OCI-LY7 (cell line): ENCODE results near the gene CDY2B. TPM values are rescaled to one million over a fixed set of nuclear protein-coding genes. Genes with fewer than 3 reads are reported as not detected.
"Not testable (repeated sequence)": the region's sequence is repeated elsewhere in the genome, so short reads cannot be mapped to it uniquely, and the experiment has no call there.

Source experiments
- BruUV-seq: library from RNA; stranded (reverse); fragments of 400-500 nt; replicated peaks from 2 replicates; lab custom pipeline; 2021; lab: Mats Ljungman, UMichigan
- CTCF ChIA-PET: fragments of 300-600 bp; sonication (Branson Sonifier 250); formaldehyde crosslinking; loops from one replicate; lab custom pipeline; 2022; ENCODE audit warnings: antibody characterized with exemption; ENCODE audit not compliant: unreplicated experiment; lab: Charles Lee
- POLR2A ChIA-PET: fragments of 300-600 bp; sonication (Branson Sonifier 250); formaldehyde crosslinking; loops from one replicate; lab custom pipeline; 2022; ENCODE audit warnings: antibody characterized with exemption; lab: Charles Lee
- DNase-seq: peaks from one replicate; pipeline ENCODE4 v3.0.0-alpha.2; 2015; ENCODE audit warnings: low spot score
- H2AFZ ChIP-seq: fragments of 200-600 bp; sonication (generic), shearing (Covaris generic); 2 replicates; pipeline ENCODE4 v1.6.1; 2014; ENCODE audit warnings: mild to moderate bottlenecking, antibody characterized with exemption, low read length, moderate library complexity
- H3K27ac ChIP-seq: fragments of 200-600 bp; sonication (generic); 2 replicates; pipeline ENCODE4 v1.5.1; 2014; ENCODE audit warnings: mixed run types, low read depth, mild to moderate bottlenecking, moderate library complexity, low read length, inconsistent platforms; ENCODE audit not compliant: poor library complexity, severe bottlenecking
- H3K36me3 ChIP-seq: fragments of 200-600 bp; sonication (generic); 2 replicates; pipeline ENCODE4 v1.6.1; 2014; ENCODE audit warnings: mild to moderate bottlenecking, antibody characterized with exemption, low read length, moderate library complexity, mixed read lengths; ENCODE audit not compliant: insufficient read depth
- H3K4me1 ChIP-seq: fragments of 200-600 bp; sonication (generic); 2 replicates; pipeline ENCODE4 v1.5.1; 2014; ENCODE audit warnings: mild to moderate bottlenecking, low read length; ENCODE audit not compliant: insufficient read depth, poor library complexity, severe bottlenecking
- H3K4me2 ChIP-seq: fragments of 200-600 bp; sonication (generic); 2 replicates; pipeline ENCODE4 v1.6.1; 2014; ENCODE audit warnings: mild to moderate bottlenecking, low read length
- H3K4me3 ChIP-seq: fragments of 200-600 bp; sonication (generic); 2 replicates; pipeline ENCODE4 v1.5.1; 2014; ENCODE audit warnings: mild to moderate bottlenecking, low read depth, low read length; ENCODE audit not compliant: poor library complexity, severe bottlenecking
- H3K79me2 ChIP-seq: fragments of 200-600 bp; sonication (generic); 2 replicates; pipeline ENCODE4 v1.6.1; 2016; ENCODE audit warnings: low read depth, mild to moderate bottlenecking, low read length, moderate library complexity, mixed read lengths; ENCODE audit not compliant: insufficient read depth
- H3K9me2 ChIP-seq: fragments of 200-600 bp; sonication (generic); 2 replicates; pipeline ENCODE4 v1.6.1; 2016; ENCODE audit warnings: mild to moderate bottlenecking, low read length, mixed read lengths; ENCODE audit not compliant: insufficient read depth
- H3K9me3 ChIP-seq: fragments of 200-600 bp; sonication (generic); 2 replicates; pipeline ENCODE4 v1.6.1; 2014; ENCODE audit warnings: mild to moderate bottlenecking, mixed run types, low read length, mixed read lengths
- H4K20me1 ChIP-seq: fragments of 200-600 bp; sonication (generic); 2 replicates; pipeline ENCODE4 v1.6.1; 2014; ENCODE audit warnings: mild to moderate bottlenecking, antibody characterized with exemption, low read length, moderate library complexity, mixed read lengths; ENCODE audit not compliant: insufficient read depth
- intact Hi-C: fragments of 100-400 bp; cut with micrococcal nuclease; formaldehyde crosslinking; loops from one replicate; pipeline ENCODE4 v1.10.0; 2022; ENCODE audit not compliant: unreplicated experiment
- total RNA-seq, 2 experiments: library from RNA; depleted of rRNA in 1 of 2; stranded (reverse); fragments of >200 nt in 1 of 2; shearing (Covaris generic) in 1 of 2; gene quantifications; 2 replicates each; pipeline ENCODE4 v1.2.3, GENCODE V29; 2014 to 2022

CDY2B gene
- total RNA-seq, 2 experiments from 2014 or later = not detected

DNA sequence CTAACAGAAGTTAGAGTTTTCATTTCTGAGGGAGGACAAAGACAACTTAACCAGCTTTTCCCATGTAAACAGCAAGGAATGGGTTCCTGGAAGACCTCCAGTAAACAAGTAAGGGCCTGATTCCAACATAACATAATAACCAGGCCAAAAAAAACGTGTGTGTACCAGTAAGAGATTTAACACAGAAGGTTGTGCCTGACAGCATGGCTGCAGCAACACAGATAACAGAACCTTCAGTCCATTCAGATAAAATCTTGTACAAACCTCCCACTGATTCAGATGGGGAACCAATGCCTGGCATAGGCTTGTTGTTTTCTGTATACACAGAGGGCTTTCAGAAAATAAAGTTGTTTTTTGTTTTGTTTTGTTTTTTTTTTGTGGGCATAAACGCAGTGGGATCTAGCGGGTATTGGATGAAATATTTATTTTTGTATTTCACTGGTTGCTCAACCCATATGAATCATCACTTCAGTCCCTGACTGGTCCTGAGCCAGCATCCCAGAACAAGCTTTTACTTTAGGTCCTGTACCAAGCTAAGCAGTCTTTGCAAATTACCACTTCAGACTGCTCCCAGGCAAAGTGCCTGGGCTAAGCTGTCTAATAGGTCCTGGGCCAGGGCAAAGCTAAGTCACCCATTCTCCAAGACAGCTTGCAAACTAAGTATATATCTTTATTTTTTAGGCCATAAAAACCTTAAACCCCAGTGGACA, 8.7 kb downstream of the CDY2B start:
- H3K27ac ChIP-seq, H3K4me1 ChIP-seq, CTCF ChIA-PET, H3K4me3 ChIP-seq, H3K36me3 ChIP-seq, POLR2A ChIA-PET, BruUV-seq, DNase-seq, H3K79me2 ChIP-seq, H3K9me2 ChIP-seq, H4K20me1 ChIP-seq, H3K4me2 ChIP-seq, intact Hi-C loops, H3K9me3 ChIP-seq, H2AFZ ChIP-seq: not testable (repeated sequence)

DNA sequence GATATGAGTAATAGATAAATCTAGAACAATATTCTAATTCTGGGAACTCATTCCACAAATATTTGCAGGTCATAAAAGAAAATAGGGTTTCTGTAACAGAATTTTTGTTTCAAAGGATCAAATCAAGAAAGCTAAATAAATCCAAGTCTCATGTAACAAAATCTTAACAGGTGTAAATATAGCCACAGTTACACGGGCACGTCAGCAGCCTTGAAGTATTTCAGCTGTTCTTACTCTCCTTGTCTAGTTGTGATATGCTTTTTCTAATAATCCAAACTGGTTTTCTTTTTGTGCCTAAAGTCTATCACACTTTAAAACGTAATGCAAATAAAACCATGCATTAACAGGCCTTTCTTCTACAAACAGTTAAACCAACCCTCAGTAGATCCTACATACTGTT, 9.3 kb downstream of the CDY2B start:
- H3K79me2 ChIP-seq, H3K4me1 ChIP-seq, BruUV-seq, H3K4me3 ChIP-seq, POLR2A ChIA-PET, CTCF ChIA-PET, intact Hi-C loops, H3K4me2 ChIP-seq, H3K9me3 ChIP-seq, H4K20me1 ChIP-seq, DNase-seq, H2AFZ ChIP-seq, H3K9me2 ChIP-seq, H3K27ac ChIP-seq, H3K36me3 ChIP-seq: not testable (repeated sequence)

DNA sequence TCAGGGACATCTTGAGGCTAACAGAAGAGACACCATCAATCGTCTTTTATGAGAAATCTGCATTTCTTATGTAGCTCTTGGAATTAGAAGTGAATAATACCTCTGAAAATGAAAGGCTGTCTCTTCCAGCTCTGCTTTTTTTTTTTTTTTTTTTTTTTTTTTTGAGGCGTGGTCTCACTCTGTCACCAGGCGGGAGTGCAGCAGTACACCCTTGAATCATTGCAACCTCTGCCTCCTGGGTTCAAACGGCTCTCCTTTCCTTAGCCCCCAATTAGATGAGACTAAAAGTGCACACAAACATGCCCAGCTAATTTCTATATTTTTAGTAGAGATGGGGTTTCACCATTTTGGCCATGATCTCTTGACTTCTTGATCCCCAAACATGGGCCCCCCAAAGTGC, 12.2 kb downstream of the CDY2B start:
- intact Hi-C loops, H3K9me2 ChIP-seq, DNase-seq, H3K4me3 ChIP-seq, CTCF ChIA-PET, H3K9me3 ChIP-seq, H4K20me1 ChIP-seq, H2AFZ ChIP-seq, H3K4me1 ChIP-seq, H3K79me2 ChIP-seq, POLR2A ChIA-PET, BruUV-seq, H3K4me2 ChIP-seq, H3K27ac ChIP-seq, H3K36me3 ChIP-seq: not testable (repeated sequence)

DNA sequence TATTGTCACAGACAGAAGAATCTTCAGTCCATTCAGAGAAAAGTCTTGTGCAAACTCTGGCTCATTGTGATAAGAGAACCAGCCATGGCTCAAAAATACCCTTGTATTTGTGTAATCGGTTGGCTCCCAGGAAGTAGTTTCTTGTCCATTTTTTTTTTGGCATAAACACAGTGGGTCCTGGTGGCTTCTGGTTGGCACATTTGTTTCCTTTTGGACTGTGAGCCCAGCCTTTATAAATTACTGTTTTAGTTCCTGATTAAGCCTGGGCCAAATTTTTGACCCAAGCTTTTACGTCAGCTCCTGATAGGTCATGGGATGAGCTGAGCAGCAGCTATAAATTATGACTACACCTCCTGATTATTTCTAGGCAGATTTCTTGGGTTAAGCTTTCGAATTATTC, 19.4 kb downstream of the CDY2B start:
- CTCF ChIA-PET, intact Hi-C loops, H2AFZ ChIP-seq, H3K9me2 ChIP-seq, BruUV-seq, H3K4me2 ChIP-seq, H3K79me2 ChIP-seq, POLR2A ChIA-PET, DNase-seq, H3K27ac ChIP-seq, H3K4me3 ChIP-seq, H3K36me3 ChIP-seq, H3K4me1 ChIP-seq, H4K20me1 ChIP-seq, H3K9me3 ChIP-seq: not testable (repeated sequence)

DNA sequence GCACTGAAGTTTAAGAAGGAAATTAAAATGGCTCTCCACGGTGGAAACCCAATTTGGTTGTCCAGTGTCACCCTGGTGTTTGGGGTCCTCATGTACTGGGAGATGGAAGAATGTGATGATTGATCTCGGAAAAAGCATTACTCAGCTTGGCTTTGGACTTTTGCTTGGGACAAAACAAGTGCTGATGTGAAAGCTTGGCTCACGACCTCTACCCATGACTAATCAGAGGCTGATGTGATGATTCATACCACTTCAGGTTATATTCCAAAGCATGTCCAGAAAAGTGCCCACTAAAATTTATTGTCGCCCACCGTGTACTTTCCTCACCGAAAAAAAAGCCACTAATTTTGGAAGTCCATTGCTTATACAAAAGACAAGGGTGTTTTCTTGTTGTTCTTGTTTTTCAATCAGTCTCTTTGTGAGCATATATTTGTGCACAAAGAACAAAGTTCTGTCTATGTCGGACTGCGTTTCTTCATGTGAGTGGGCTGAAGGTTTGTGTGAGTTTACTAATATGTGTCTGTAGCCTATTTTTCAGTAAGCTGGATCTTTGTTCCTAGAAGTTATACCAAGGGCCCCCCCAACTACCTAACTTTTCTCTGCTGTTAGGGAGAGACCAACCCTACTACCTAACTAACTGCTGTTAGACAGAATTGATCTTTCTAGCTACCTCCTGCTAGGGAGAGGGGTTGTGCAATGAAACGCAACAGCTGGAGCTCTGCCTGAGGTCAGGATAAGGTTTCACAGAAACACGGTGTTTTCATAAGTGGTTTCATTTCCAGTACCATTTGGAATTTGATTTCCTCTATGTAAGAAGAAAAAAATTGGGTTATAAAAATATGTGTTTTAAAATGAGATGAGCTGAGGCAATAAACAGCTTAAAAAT, 22.8 kb downstream of the CDY2B start:
- BruUV-seq, POLR2A ChIA-PET, H4K20me1 ChIP-seq, H2AFZ ChIP-seq, H3K9me2 ChIP-seq, H3K9me3 ChIP-seq, intact Hi-C loops, H3K79me2 ChIP-seq, H3K4me1 ChIP-seq, H3K36me3 ChIP-seq, H3K4me3 ChIP-seq, CTCF ChIA-PET, H3K27ac ChIP-seq, H3K4me2 ChIP-seq, DNase-seq: not testable (repeated sequence)

DNA sequence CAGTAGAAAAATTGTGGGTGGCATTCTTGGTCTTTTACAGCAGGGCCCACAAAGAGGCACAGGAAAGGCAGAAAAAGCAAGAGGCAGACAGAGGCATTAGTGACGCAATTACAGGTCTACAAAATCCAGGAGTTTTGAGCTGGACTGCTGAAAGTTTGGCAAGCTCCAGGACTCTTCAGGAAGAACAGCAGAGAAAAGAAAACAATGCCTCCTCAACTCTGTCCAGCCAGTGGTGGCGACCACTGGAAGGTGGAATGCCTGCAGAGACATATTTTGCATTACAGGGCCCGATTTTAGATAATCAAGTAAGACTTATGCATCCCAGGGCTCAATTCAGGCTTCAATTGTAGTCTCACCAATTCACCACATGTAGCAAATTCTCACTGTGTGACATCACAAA, 23.5 kb downstream of the CDY2B start:
- intact Hi-C loops, BruUV-seq: not testable (repeated sequence)

More for the DNA sequence above, 23.5 kb downstream of the CDY2B start:
- H2AFZ ChIP-seq, H3K4me1 ChIP-seq, H3K27ac ChIP-seq, H3K36me3 ChIP-seq, H3K4me3 ChIP-seq, POLR2A ChIA-PET, H3K79me2 ChIP-seq, DNase-seq, H4K20me1 ChIP-seq, H3K9me3 ChIP-seq, CTCF ChIA-PET, H3K4me2 ChIP-seq, H3K9me2 ChIP-seq: not testable (repeated sequence)
